Activated naive CD4-positive, alpha-beta T cell treated with anti-CD3 and anti-CD28 coated beads, Interleukin-2, amount 50 U/mL, for 24 hours (primary cell): ENCODE data around the gene XPNPEP2.
A peak's percentile ranks its signal among the peaks of the same experiment; 100 is the strongest.

Experiments used
- H3K27ac Mint-ChIP-seq: one replicate; pipeline ENCODE4 v1.8.0; 2021; ENCODE audit warnings: mild to moderate bottlenecking, mixed read lengths
- H3K27me3 Mint-ChIP-seq: one replicate; pipeline ENCODE4 v1.8.0; 2021; ENCODE audit warnings: mixed read lengths
- H3K36me3 Mint-ChIP-seq: one replicate; pipeline ENCODE4 v1.8.0; 2021; ENCODE audit warnings: mixed read lengths
- H3K4me1 Mint-ChIP-seq: one replicate; pipeline ENCODE4 v1.8.0; 2021; ENCODE audit warnings: mixed read lengths
- H3K4me3 Mint-ChIP-seq: one replicate; pipeline ENCODE4 v1.8.0; 2021; ENCODE audit warnings: mild to moderate bottlenecking, mixed read lengths
- H3K9me3 Mint-ChIP-seq: one replicate; pipeline ENCODE4 v1.8.0; 2021; ENCODE audit warnings: mixed read lengths

The XPNPEP2 gene

GRCh38 chrX:129738466-129739308 is at the start of gene XPNPEP2:
Gene XPNPEP2 (plus strand): TSS chrX:129738979. CDS start chrX:129739214, 235 bp downstream.
- Mint-ChIP-seq H3K36me3 (peaks cover 1% of the 10 kb centered on the region), H3K9me3 (no peaks in the 10 kb centered on the region), H3K4me1 (peaks cover 39% of the 10 kb centered on the region), H3K4me3 (no peak within 1 kb of the TSS), H3K27me3 (no peaks in the 10 kb centered on the region), H3K27ac (peak within 1 kb of the TSS; percentile 9)

GRCh38 chrX:129689796-129690195 is 49.0 kb upstream of the XPNPEP2 start:
- Mint-ChIP-seq H3K4me1 (no peaks in the 10 kb centered on the region), H3K27ac (no peak overlapping the region), H3K27me3 (no peaks in the 10 kb centered on the region), H3K9me3 (no peaks in the 10 kb centered on the region), H3K36me3 (no peaks in the 10 kb centered on the region), H3K4me3 (no peak overlapping the region)

- Mint-ChIP-seq H3K27ac (no peak overlapping the region), H3K9me3 (no peaks in the 10 kb centered on the region), H3K36me3 (no peaks in the 10 kb centered on the region), H3K4me1 (no peaks in the 10 kb centered on the region), H3K4me3 (no peak overlapping the region), H3K27me3 (no peaks in the 10 kb centered on the region)
Observed at GRCh38 chrX:129690435-129690834, 48.3 kb upstream of the XPNPEP2 start.

- no peak overlapping the region for H3K27ac Mint-ChIP-seq
- no peaks in the 10 kb centered on the region for H3K4me1 Mint-ChIP-seq
- no peaks in the 10 kb centered on the region for H3K36me3 Mint-ChIP-seq
- no peak overlapping the region for H3K4me3 Mint-ChIP-seq
- no peaks in the 10 kb centered on the region for H3K27me3 Mint-ChIP-seq
- H3K9me3 Mint-ChIP-seq, result no peaks in the 10 kb centered on the region
Observed at GRCh38 chrX:129693354-129693753, 45.4 kb upstream of the XPNPEP2 start.

GRCh38 chrX:129694805-129695204 is 44.0 kb upstream of the XPNPEP2 start:
- H3K27ac Mint-ChIP-seq, result peak overlapping the region; percentile 46
- H3K9me3 Mint-ChIP-seq, result no peaks in the 10 kb centered on the region
- H3K36me3 Mint-ChIP-seq, result no peaks in the 10 kb centered on the region
- H3K27me3 Mint-ChIP-seq, result no peaks in the 10 kb centered on the region
- no peaks in the 10 kb centered on the region for H3K4me1 Mint-ChIP-seq
- H3K4me3 Mint-ChIP-seq, result no peak overlapping the region

- Mint-ChIP-seq H3K9me3 (no peaks in the 10 kb centered on the region), H3K27ac (no peak overlapping the region), H3K4me3 (no peak overlapping the region), H3K36me3 (no peaks in the 10 kb centered on the region), H3K4me1 (no peaks in the 10 kb centered on the region), H3K27me3 (no peaks in the 10 kb centered on the region)
Observed at GRCh38 chrX:129695535-129695934, 43.2 kb upstream of the XPNPEP2 start.

GRCh38 chrX:129695937-129696336 is 42.8 kb upstream of the XPNPEP2 start:
- Mint-ChIP-seq H3K9me3 (no peaks in the 10 kb centered on the region), H3K4me3 (no peak overlapping the region), H3K36me3 (no peaks in the 10 kb centered on the region), H3K4me1 (no peaks in the 10 kb centered on the region), H3K27ac (no peak overlapping the region), H3K27me3 (no peaks in the 10 kb centered on the region)

GRCh38 chrX:129696463-129697155 is 42.2 kb upstream of the XPNPEP2 start:
- Mint-ChIP-seq H3K27ac (peak overlapping the region; percentile 82), H3K36me3 (no peaks in the 10 kb centered on the region), H3K4me3 (no peak overlapping the region), H3K27me3 (no peaks in the 10 kb centered on the region), H3K4me1 (no peaks in the 10 kb centered on the region), H3K9me3 (no peaks in the 10 kb centered on the region)

GRCh38 chrX:129697204-129697829 is 41.5 kb upstream of the XPNPEP2 start:
- no peaks in the 10 kb centered on the region for H3K27me3 Mint-ChIP-seq
- no peak overlapping the region for H3K27ac Mint-ChIP-seq
- H3K4me1 Mint-ChIP-seq, result no peaks in the 10 kb centered on the region
- no peaks in the 10 kb centered on the region for H3K9me3 Mint-ChIP-seq
- H3K36me3 Mint-ChIP-seq, result no peaks in the 10 kb centered on the region
- no peak overlapping the region for H3K4me3 Mint-ChIP-seq

GRCh38 chrX:129698150-129698549 is 40.6 kb upstream of the XPNPEP2 start:
- Mint-ChIP-seq H3K27me3 (no peaks in the 10 kb centered on the region), H3K4me3 (no peak overlapping the region), H3K9me3 (no peaks in the 10 kb centered on the region), H3K36me3 (no peaks in the 10 kb centered on the region), H3K27ac (no peak overlapping the region), H3K4me1 (no peaks in the 10 kb centered on the region)

- Mint-ChIP-seq H3K4me1 (no peaks in the 10 kb centered on the region), H3K9me3 (no peaks in the 10 kb centered on the region), H3K27me3 (no peaks in the 10 kb centered on the region), H3K27ac (no peak overlapping the region), H3K36me3 (no peaks in the 10 kb centered on the region), H3K4me3 (no peak overlapping the region)
Observed at GRCh38 chrX:129700536-129700935, 38.2 kb upstream of the XPNPEP2 start.

GRCh38 chrX:129701624-129702069 is 37.1 kb upstream of the XPNPEP2 start:
- H3K4me3 Mint-ChIP-seq, result no peak overlapping the region
- no peak overlapping the region for H3K27ac Mint-ChIP-seq
- H3K4me1 Mint-ChIP-seq, result no peaks in the 10 kb centered on the region
- H3K36me3 Mint-ChIP-seq, result no peaks in the 10 kb centered on the region
- H3K27me3 Mint-ChIP-seq, result no peaks in the 10 kb centered on the region
- no peaks in the 10 kb centered on the region for H3K9me3 Mint-ChIP-seq

GRCh38 chrX:129704491-129704890 is 34.3 kb upstream of the XPNPEP2 start:
- H3K36me3 Mint-ChIP-seq, result peaks cover 2% of the 10 kb centered on the region
- no peak overlapping the region for H3K27ac Mint-ChIP-seq
- H3K4me3 Mint-ChIP-seq, result no peak overlapping the region
- no peaks in the 10 kb centered on the region for H3K4me1 Mint-ChIP-seq
- H3K27me3 Mint-ChIP-seq, result no peaks in the 10 kb centered on the region
- peaks cover 4% of the 10 kb centered on the region for H3K9me3 Mint-ChIP-seq

- peaks cover 4% of the 10 kb centered on the region for H3K9me3 Mint-ChIP-seq
- H3K27ac Mint-ChIP-seq, result no peak overlapping the region
Observed at GRCh38 chrX:129705377-129705925, 33.3 kb upstream of the XPNPEP2 start.

GRCh38 chrX:129705988-129706387 is 32.8 kb upstream of the XPNPEP2 start:
- no peaks in the 10 kb centered on the region for H3K27me3 Mint-ChIP-seq
- H3K36me3 Mint-ChIP-seq, result peaks cover 2% of the 10 kb centered on the region
- H3K9me3 Mint-ChIP-seq, result peaks cover 4% of the 10 kb centered on the region
- H3K4me3 Mint-ChIP-seq, result no peak overlapping the region
- no peaks in the 10 kb centered on the region for H3K4me1 Mint-ChIP-seq
- no peak overlapping the region for H3K27ac Mint-ChIP-seq

More at GRCh38 chrX:129705377-129705925, 33.3 kb upstream of the XPNPEP2 start:
- no peaks in the 10 kb centered on the region for H3K27me3 Mint-ChIP-seq
- H3K4me3 Mint-ChIP-seq, result no peak overlapping the region
- H3K36me3 Mint-ChIP-seq, result peaks cover 2% of the 10 kb centered on the region
- no peaks in the 10 kb centered on the region for H3K4me1 Mint-ChIP-seq
